OCI-LY7 (cell line): ENCODE measurements around the gene IRF7. TPM values are rescaled to one million over a fixed set of nuclear protein-coding genes. Genes with fewer than 3 reads are reported as not detected.

Source experiments
- BruUV-seq: library from RNA; stranded (reverse); fragments of 400-500 nt; replicated peaks from 2 replicates; lab custom pipeline; 2021; lab: Mats Ljungman, UMichigan
- CTCF ChIA-PET: fragments of 300-600 bp; sonication (Branson Sonifier 250); formaldehyde crosslinking; loops from one replicate; lab custom pipeline; 2022; ENCODE audit warnings: antibody characterized with exemption; ENCODE audit not compliant: unreplicated experiment; lab: Charles Lee
- POLR2A ChIA-PET: fragments of 300-600 bp; sonication (Branson Sonifier 250); formaldehyde crosslinking; loops from one replicate; lab custom pipeline; 2022; ENCODE audit warnings: antibody characterized with exemption; lab: Charles Lee
- DNase-seq: peaks from one replicate; pipeline ENCODE4 v3.0.0-alpha.2; 2015; ENCODE audit warnings: low spot score
- H2AFZ ChIP-seq: fragments of 200-600 bp; sonication (generic), shearing (Covaris generic); 2 replicates; pipeline ENCODE4 v1.6.1; 2014; ENCODE audit warnings: mild to moderate bottlenecking, antibody characterized with exemption, low read length, moderate library complexity
- H3K27ac ChIP-seq: fragments of 200-600 bp; sonication (generic); 2 replicates; pipeline ENCODE4 v1.5.1; 2014; ENCODE audit warnings: mixed run types, low read depth, mild to moderate bottlenecking, moderate library complexity, low read length, inconsistent platforms; ENCODE audit not compliant: poor library complexity, severe bottlenecking
- H3K36me3 ChIP-seq: fragments of 200-600 bp; sonication (generic); 2 replicates; pipeline ENCODE4 v1.6.1; 2014; ENCODE audit warnings: mild to moderate bottlenecking, antibody characterized with exemption, low read length, moderate library complexity, mixed read lengths; ENCODE audit not compliant: insufficient read depth
- H3K4me1 ChIP-seq: fragments of 200-600 bp; sonication (generic); 2 replicates; pipeline ENCODE4 v1.5.1; 2014; ENCODE audit warnings: mild to moderate bottlenecking, low read length; ENCODE audit not compliant: insufficient read depth, poor library complexity, severe bottlenecking
- H3K4me2 ChIP-seq: fragments of 200-600 bp; sonication (generic); 2 replicates; pipeline ENCODE4 v1.6.1; 2014; ENCODE audit warnings: mild to moderate bottlenecking, low read length
- H3K4me3 ChIP-seq: fragments of 200-600 bp; sonication (generic); 2 replicates; pipeline ENCODE4 v1.5.1; 2014; ENCODE audit warnings: mild to moderate bottlenecking, low read depth, low read length; ENCODE audit not compliant: poor library complexity, severe bottlenecking
- H3K79me2 ChIP-seq: fragments of 200-600 bp; sonication (generic); 2 replicates; pipeline ENCODE4 v1.6.1; 2016; ENCODE audit warnings: low read depth, mild to moderate bottlenecking, low read length, moderate library complexity, mixed read lengths; ENCODE audit not compliant: insufficient read depth
- H3K9me2 ChIP-seq: fragments of 200-600 bp; sonication (generic); 2 replicates; pipeline ENCODE4 v1.6.1; 2016; ENCODE audit warnings: mild to moderate bottlenecking, low read length, mixed read lengths; ENCODE audit not compliant: insufficient read depth
- H3K9me3 ChIP-seq: fragments of 200-600 bp; sonication (generic); 2 replicates; pipeline ENCODE4 v1.6.1; 2014; ENCODE audit warnings: mild to moderate bottlenecking, mixed run types, low read length, mixed read lengths
- H4K20me1 ChIP-seq: fragments of 200-600 bp; sonication (generic); 2 replicates; pipeline ENCODE4 v1.6.1; 2014; ENCODE audit warnings: mild to moderate bottlenecking, antibody characterized with exemption, low read length, moderate library complexity, mixed read lengths; ENCODE audit not compliant: insufficient read depth
- CTCF ChIP-seq: fragments of 200-600 bp; sonication (generic); conservative IDR thresholded peaks from 2 replicates; pipeline ENCODE4 v1.5.1; 2014; ENCODE audit warnings: mild to moderate bottlenecking, antibody characterized with exemption, low read length, moderate library complexity, mixed read lengths
- EZH2phosphoT487 ChIP-seq: fragments of 200-600 bp; sonication (generic); IDR thresholded peaks from 2 replicates; pipeline ENCODE4 v1.6.1; 2018; ENCODE audit warnings: low read depth, borderline replicate concordance, mild to moderate bottlenecking, mixed run types, antibody characterized with exemption, low read length, moderate library complexity, mixed read lengths
- intact Hi-C: fragments of 100-400 bp; cut with micrococcal nuclease; formaldehyde crosslinking; loops from one replicate; pipeline ENCODE4 v1.10.0; 2022; ENCODE audit not compliant: unreplicated experiment
- total RNA-seq, 2 experiments: library from RNA; depleted of rRNA in 1 of 2; stranded (reverse); fragments of >200 nt in 1 of 2; shearing (Covaris generic) in 1 of 2; gene quantifications; 2 replicates each; pipeline ENCODE4 v1.2.3, GENCODE V29; 2014 to 2022

IRF7 gene
- total RNA-seq, 2 experiments from 2014 or later, result 15.8 to 18.7 TPM

- H2AFZ ChIP-seq, result no peak overlapping the region
- peaks cover 40% of the 10 kb centered on the region for H3K36me3 ChIP-seq
- H3K4me1 ChIP-seq, result peaks cover 38% of the 10 kb centered on the region
- intact Hi-C loops, result loop anchor here (1.0 to 5.0 kb wide), 3 partner anchors 17 to 229 kb away; partner anchors contain the start of genes IRF7, PIDD1 and RPLP2
- H3K79me2 ChIP-seq, result peaks cover 56% of the 10 kb centered on the region
- peaks cover 29% of the 10 kb centered on the region for H4K20me1 ChIP-seq
- no peaks in the 10 kb centered on the region for H3K9me2 ChIP-seq
- CTCF ChIA-PET, result interaction anchor here (0.6 kb wide), 1 partner anchor 30 kb away, joined by 3 read pairs; no protein-coding TSS in a partner anchor
- no TSS peak for BruUV-seq
- POLR2A ChIA-PET, result no interaction called here
- H3K4me3 ChIP-seq, result peak overlapping the region; percentile 100
- DNase-seq, result peak; percentile 34
- peak overlapping the region; percentile 4 for H3K27ac ChIP-seq
- no peak for TF ChIP-seq EZH2phosphoT487
- TF ChIP-seq CTCF, result no peak
- peak overlapping the region; percentile 95 for H3K4me2 ChIP-seq
- H3K9me3 ChIP-seq, result no peaks in the 10 kb centered on the region
These were observed 37.3 kb downstream of the IRF7 start for GRCh38 chr11:578276-579035.

- TF ChIP-seq EZH2phosphoT487 (no peak), CTCF (no peak)
- H3K9me3 ChIP-seq, result no peaks in the 10 kb centered on the region
- no peaks in the 10 kb centered on the region for H3K9me2 ChIP-seq
- POLR2A ChIA-PET, result no interaction called here
- H3K4me1 ChIP-seq, result peaks cover 38% of the 10 kb centered on the region
- DNase-seq, result no peak
- no peak overlapping the region for H2AFZ ChIP-seq
- CTCF ChIA-PET, result no interaction called here
- BruUV-seq, result no TSS peak
- H3K4me2 ChIP-seq, result peak overlapping the region; percentile 95
- peaks cover 31% of the 10 kb centered on the region for H3K36me3 ChIP-seq
- H3K4me3 ChIP-seq, result peak overlapping the region; percentile 100
- H3K79me2 ChIP-seq, result peaks cover 56% of the 10 kb centered on the region
- H3K27ac ChIP-seq, result no peak overlapping the region
- intact Hi-C loops, result loop anchor here (5.0 kb wide), 2 partner anchors 40 to 230 kb away; partner anchors contain the start of genes IRF7, PIDD1 and RPLP2
- H4K20me1 ChIP-seq, result peaks cover 29% of the 10 kb centered on the region
These were observed 38.2 kb downstream of the IRF7 start for GRCh38 chr11:577611-577894.
